Measurements from ENCODE around the gene CMPK2.

DNA sequence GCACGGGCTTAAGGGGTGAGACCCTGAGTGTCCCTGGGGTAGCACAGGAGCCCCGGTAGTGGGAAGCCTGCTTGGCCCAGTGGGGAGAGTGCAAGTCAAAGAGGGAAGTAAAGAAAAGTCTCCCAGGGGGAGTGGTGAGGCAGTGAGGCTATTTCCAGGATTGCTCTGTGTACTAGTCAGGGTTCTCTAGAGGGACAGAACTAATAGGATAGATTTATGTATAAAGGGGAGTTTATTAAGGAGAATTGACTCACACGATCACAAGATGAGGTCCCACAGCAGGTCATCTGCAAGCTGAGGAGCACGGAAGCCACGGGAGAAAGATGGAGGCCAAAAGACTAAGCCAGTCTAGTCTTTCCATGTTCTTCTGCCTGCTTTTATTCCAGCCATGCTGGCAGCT lies 45.5 kb downstream of the CMPK2 start:
- TF ChIP-seq, protein P1, sequence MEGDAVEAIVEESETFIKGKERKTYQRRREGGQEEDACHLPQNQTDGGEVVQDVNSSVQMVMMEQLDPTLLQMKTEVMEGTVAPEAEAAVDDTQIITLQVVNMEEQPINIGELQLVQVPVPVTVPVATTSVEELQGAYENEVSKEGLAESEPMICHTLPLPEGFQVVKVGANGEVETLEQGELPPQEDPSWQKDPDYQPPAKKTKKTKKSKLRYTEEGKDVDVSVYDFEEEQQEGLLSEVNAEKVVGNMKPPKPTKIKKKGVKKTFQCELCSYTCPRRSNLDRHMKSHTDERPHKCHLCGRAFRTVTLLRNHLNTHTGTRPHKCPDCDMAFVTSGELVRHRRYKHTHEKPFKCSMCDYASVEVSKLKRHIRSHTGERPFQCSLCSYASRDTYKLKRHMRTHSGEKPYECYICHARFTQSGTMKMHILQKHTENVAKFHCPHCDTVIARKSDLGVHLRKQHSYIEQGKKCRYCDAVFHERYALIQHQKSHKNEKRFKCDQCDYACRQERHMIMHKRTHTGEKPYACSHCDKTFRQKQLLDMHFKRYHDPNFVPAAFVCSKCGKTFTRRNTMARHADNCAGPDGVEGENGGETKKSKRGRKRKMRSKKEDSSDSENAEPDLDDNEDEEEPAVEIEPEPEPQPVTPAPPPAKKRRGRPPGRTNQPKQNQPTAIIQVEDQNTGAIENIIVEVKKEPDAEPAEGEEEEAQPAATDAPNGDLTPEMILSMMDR (conservative IDR thresholded peaks at IDR 0.05 in 1 of 2, IDR thresholded peaks at IDR 0.05 in 1 of 2; ENCODE audit: extremely low read depth in 1 of 2, insufficient read depth in 1 of 2, low read depth in 1 of 2, low read length in 2 of 2), result no peak
- no peak for TF ChIP-seq EZH2 (IDR thresholded peaks at IDR 0.05; ENCODE audit: borderline replicate concordance, low read length)

Data from mammary epithelial cell (primary cell).